Measurements from ENCODE around the gene PDIA6.

The PDIA6 gene, protein sequence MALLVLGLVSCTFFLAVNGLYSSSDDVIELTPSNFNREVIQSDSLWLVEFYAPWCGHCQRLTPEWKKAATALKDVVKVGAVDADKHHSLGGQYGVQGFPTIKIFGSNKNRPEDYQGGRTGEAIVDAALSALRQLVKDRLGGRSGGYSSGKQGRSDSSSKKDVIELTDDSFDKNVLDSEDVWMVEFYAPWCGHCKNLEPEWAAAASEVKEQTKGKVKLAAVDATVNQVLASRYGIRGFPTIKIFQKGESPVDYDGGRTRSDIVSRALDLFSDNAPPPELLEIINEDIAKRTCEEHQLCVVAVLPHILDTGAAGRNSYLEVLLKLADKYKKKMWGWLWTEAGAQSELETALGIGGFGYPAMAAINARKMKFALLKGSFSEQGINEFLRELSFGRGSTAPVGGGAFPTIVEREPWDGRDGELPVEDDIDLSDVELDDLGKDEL

DNA sequence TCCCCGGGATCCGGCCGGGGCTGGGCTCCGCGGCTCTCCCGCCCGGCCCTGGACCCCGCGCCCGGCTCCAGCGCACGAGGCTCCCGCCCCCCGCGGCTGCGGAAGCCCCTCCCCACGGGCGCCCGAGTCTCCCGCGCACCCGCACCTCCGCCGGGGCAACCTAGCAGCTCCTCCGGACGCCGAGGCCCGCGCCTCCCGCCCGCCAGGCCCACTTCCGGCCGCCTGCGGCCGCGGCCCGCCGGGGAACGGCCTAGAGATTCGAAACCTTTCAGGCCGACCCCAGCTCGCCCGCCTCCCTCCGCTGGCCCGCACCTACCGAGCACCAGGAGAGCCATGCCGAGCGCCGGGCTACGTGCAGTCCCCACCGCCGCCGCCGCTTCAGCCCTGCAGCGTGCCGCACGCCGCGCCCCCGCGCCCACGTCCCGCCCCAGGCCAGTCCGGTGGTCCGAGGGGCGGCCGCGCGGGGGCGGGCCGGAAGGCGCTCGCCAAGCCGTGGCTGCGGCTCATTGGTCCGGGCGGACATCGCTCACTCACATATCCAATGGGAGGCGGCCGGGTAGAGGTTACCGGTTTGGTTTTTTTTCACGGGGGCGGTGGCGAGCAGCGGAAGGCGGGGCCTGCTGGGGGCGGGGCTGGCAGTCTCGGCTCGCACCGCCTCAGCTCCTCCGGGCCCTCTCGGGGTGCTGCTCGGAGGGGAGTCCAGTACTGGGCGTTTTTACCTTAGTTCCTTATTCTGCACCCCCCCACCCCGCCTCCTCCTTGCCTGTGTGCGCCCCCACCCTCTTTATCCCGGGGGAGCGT is at the start of gene PDIA6:
Gene PDIA6 (minus strand): TSS at position 424 of the 801 bp plus-strand sequence. CDS start 89 bp downstream, at position 335.
- peak; percentile 62 for DNase-seq (ENCODE audit: low read depth, low spot score)

GRCh38 chr2:10862330-10862729 is 49.7 kb upstream of the PDIA6 start:
- H3K27ac ChIP-seq = no peak overlapping the region
- no peak for DNase-seq (ENCODE audit: low read depth, low spot score)

More for the DNA sequence above, at the start of gene PDIA6:
- H3K27ac ChIP-seq = peak within 1 kb of the TSS; percentile 66

- no peak for DNase-seq (ENCODE audit: low read depth, low spot score)
- no peak overlapping the region for H3K27ac ChIP-seq
These were observed 49.2 kb upstream of the PDIA6 start for GRCh38 chr2:10861765-10862164.

DNA sequence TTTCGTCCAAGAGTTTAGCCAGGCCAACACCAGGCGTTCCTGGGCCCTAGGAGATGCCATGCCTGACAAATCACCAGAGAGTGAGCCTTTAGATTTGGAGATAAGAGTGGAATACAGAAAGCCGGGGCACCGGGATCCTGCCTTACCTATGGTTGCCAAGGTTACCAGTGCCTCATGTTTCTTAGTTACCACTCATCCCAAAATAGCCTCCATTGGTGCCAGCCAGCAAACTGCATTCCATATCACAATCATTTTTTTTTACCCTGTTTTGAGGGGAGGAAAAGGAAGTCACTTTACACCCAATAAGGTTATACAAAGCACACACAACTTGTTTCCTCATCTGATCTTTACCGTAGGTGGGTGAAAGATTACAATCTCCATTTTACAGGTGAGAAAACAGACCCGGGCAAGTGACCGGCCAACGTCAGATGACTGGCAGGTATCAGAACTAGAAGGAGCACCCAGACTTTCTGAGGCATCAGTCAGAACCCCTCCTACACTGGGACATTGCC is 48.3 kb upstream of the PDIA6 start:
- DNase-seq (ENCODE audit: low read depth, low spot score) = no peak

DNA sequence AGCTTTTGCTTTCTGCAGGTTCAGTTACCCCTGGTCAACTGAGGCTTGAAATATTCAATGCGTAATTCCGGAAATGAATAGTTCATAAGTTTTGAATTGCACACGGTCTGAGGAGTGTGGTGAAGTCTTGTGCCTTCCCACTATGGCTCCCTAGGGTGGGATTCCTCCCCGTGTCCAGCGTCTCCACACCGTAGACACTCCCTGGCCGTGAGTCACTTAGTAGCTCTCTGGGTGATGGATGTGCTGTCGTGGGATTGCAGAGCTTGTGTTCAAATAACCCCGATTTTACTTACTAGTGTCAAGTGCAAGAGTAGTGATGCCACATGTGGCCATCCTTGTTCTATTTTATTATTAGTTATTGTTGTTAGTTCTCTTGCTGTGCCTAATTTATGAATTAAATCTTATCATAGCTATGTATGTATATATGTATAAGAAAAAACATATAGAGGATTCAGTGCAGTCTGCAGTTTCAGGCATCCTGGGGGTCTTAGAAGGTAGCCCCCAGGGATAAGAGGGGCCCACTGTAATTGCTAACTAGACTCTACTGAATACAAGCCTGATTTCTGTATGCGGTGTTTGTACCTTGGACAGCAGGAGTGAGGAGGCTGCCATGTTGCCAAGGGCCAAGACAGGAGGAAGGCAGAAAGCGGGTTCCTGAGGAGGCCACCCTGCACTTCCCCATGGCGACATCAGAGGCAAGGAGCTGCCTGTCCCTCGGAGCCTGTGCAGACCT is 47.7 kb upstream of the PDIA6 start:
- no peak overlapping the region for H3K27ac ChIP-seq
- DNase-seq (ENCODE audit: low read depth, low spot score) = no peak

More for the DNA sequence above, 48.3 kb upstream of the PDIA6 start:
- no peak overlapping the region for H3K27ac ChIP-seq

DNA sequence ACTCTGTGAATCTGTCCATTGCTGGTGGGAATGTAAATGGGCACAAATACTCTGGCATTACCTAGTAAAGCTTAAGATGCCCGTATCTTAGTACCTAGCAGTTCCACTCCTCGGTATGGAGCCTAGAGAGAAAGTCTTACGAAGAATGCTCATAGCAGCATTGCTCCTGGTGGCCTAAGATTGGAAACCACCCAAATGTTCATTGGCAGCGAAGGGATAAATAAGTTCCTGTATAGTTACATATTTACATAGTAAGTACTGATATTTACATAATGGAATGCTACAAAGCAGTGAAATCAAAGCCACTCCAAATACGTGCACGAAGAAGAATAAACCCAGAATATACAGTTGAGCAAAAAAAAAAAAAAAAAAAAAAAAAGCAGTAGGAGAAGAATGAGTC is 46.7 kb upstream of the PDIA6 start:
- no peak for DNase-seq (ENCODE audit: low read depth, low spot score)
- H3K27ac ChIP-seq = no peak overlapping the region

- no peak overlapping the region for H3K27ac ChIP-seq
These were observed 36.0 kb upstream of the PDIA6 start for GRCh38 chr2:10848541-10848940.

GRCh38 chr2:10847008-10847407 is 34.4 kb upstream of the PDIA6 start:
- no peak for DNase-seq (ENCODE audit: low read depth, low spot score)
- H3K27ac ChIP-seq = no peak overlapping the region

More at GRCh38 chr2:10848541-10848940, 36.0 kb upstream of the PDIA6 start:
- DNase-seq (ENCODE audit: low read depth, low spot score) = no peak

DNA sequence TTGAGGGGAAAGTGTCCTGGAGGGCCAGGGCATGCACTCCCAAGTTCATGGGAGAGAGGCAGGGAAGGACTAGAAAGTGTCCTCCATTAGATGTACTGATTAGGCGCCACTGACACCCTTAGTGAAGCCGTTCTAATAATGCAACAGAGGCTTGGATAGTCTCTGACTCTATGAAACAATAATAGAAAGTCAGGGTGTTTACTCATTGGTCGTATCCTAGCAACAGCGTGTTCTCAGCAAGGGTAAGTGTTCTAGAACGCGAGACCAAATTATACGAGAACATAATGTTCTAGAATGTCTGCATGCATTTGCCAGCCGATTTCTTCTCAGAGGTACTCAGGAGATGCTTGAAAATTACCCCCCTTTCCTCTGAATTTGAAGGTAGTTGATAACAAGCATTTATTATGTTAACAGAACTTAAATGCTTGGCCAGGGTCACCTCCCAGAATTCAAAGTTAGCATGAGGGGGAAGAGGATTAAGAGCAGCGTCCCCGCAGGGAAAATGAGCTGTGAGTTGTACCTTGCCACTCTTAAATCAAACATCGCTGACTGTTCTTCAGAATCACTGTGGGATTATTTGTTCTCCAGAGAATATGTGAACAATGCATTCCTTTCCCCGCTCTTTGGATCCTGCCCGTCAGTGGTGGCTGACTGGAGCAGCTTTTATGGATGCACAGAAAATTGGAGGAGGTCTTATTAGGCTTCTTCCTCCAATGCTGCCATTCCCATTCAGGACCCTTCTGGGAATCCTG is 33.7 kb upstream of the PDIA6 start:
- H3K27ac ChIP-seq = no peak overlapping the region
- no peak for DNase-seq (ENCODE audit: low read depth, low spot score)

DNA sequence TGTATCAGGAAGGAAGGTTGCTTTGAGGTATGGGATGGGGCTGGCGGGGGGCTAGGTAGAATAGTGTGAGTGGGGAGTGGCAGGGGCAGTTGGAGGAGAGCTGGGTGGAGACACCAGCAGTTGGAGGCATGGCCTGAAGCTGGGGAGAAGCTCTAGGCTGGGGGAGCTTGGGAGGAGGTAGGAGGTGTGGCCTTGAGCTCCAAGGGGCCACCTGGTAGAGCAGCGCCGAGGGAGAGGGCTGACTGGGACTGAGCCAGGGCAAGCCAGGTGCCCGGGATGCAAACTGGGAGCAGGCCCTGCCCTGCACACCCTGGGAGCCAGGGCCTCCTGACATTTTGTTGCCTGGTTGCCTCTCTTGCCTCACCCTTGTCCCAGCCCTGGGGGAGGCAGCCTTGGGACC is 33.1 kb upstream of the PDIA6 start:
- H3K27ac ChIP-seq = no peak overlapping the region
- DNase-seq (ENCODE audit: low read depth, low spot score) = no peak

GRCh38 chr2:10844097-10844496 is 31.5 kb upstream of the PDIA6 start:
- H3K27ac ChIP-seq = no peak overlapping the region
- peak; percentile 26 for DNase-seq (ENCODE audit: low read depth, low spot score)

DNA sequence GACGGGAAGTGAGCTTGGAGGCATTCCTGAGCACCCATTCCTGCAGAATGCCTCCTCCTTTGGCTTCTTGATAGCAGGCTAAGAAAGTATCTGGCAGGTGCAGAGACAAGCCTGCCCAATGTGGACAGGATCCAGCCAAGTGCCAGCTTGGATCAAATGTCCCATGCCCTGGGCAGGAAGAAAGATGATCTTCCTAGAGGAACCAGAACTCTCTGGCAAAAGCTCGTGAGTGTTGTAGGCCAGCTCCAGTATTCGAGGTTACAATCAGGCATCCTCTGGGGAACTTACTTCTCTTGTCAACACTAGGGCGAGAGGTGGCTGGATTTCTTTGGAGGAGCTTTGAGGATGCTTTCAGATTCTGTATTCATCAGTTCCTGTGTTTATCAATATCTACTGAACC is 29.9 kb upstream of the PDIA6 start:
- H3K27ac ChIP-seq = no peak overlapping the region
- no peak for DNase-seq (ENCODE audit: low read depth, low spot score)

DNA sequence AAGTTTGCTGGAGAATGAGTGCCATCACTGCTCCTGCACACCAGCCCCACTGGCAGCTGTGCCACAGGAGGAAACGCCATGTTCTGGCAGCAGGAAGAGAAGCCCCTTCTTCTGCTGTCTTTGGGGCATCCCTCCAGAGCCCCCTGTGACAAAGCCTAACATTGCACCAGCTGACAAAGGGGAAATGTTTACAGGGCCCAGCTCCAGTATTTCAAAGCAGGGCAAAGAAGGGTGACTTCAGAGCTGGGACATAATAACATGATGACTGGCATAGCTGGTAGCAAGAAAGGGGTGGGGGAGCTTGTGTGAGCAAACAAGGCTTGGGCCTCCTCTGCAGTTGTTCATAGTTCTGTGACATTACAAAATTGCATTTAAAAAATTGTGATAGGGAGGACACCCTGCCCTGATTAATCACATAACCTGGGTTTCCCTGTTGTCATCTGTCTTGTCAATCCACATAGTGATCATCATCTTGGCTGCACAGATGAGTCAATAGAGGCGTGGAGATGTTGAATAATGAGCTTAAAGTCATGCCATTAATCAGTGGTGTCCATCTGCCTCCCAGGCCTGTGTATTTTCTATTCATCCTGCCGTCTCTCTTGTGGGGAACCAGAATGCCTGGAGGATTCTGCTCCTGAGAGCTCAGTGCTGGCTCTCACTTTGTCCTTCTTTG is 29.1 kb upstream of the PDIA6 start:
- DNase-seq (ENCODE audit: low read depth, low spot score) = peak; percentile 27
- no peak overlapping the region for H3K27ac ChIP-seq

GRCh38 chr2:10839813-10840212 is 27.2 kb upstream of the PDIA6 start:
- no peak overlapping the region for H3K27ac ChIP-seq
- no peak for DNase-seq (ENCODE audit: low read depth, low spot score)

GRCh38 chr2:10838734-10839133 is 26.1 kb upstream of the PDIA6 start:
- DNase-seq (ENCODE audit: low read depth, low spot score) = no peak
- H3K27ac ChIP-seq = no peak overlapping the region

- no peak overlapping the region for H3K27ac ChIP-seq
- no peak for DNase-seq (ENCODE audit: low read depth, low spot score)
These were observed 25.0 kb upstream of the PDIA6 start for GRCh38 chr2:10837298-10838266.

DNA sequence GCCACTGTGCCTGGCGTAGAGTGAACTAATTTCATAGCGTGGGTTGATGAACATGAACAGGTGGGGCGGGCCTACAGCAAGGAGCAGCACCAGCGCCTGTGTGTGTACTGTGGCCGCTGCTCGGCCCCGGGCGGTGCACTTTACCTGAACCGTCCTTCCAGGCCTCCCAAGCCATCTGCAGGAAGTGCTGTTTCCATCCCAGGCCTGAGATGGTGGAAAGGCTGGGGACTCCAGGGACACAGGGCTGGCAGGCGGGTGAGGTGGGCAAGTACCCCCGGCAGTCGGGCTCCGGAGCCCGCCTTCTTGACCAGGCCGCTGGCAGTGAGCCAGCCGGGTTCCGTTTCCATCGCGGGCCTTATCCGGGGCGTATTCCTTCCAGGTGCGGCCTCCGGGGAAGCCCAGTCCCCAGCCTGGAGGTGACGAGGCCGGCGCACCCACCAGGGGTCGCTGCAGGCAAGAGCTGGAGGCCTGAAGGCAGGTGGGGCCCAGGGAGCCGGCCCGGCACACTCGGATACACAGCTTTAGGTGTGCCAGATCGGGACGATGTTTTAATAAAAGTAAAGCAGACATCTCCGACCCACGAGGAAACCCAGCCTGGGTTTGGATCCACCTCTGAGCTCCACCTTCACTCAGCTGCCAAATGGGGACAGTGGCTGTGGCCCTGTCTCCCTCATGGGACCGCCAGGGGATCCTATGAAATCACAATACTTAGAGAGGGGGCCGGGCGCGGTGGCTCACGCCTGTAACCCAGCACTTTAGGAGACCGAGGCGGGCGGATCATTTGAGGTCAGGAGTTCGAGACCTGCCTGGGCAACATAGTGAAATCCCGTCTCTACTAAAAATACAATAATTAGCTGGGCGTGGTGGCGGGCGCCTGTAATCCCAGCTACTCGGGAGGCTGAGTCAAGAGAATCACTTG is 22.7 kb upstream of the PDIA6 start:
- H3K27ac ChIP-seq = no peak overlapping the region
- DNase-seq (ENCODE audit: low read depth, low spot score) = no peak
